Loucy (cell line): ENCODE results near the gene TBC1D1.

ENCODE experiments used
- EZH2phosphoT487 ChIP-seq: fragments of 200-600 bp; IDR thresholded peaks from 2 replicates; pipeline ENCODE4 v1.6.1; 2018; ENCODE audit warnings: antibody characterized with exemption, mild to moderate bottlenecking, moderate library complexity, borderline replicate concordance
- TF ChIP-seq, protein P1 (sequence below): fragments of 200-600 bp; sonication (generic); conservative IDR thresholded peaks from 2 replicates; pipeline ENCODE4 v1.5.1; 2014; ENCODE audit warnings: mild to moderate bottlenecking, antibody characterized with exemption, low read length

DNA sequence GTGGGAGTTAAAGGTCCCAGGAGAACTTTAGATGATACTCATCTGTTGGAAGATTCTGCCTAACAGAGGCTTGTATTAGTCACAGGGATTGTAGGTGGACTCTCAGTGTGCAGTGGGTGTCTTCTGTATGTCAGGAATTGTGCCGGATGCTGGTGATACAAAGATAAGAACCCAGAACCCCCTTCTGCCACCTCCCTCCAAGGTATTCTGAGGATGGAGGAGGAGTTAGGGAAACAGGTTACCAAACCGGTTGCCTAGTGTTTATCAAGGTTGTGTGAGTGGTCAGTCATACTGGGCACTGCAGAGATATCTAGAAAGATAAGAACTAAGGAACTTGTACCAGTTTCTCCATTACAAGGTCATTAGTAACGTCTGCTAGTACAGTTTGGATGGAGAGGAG is 130.9 kb downstream of the TBC1D1 start:
- no peak for TF ChIP-seq EZH2phosphoT487
- TF ChIP-seq, protein P1, sequence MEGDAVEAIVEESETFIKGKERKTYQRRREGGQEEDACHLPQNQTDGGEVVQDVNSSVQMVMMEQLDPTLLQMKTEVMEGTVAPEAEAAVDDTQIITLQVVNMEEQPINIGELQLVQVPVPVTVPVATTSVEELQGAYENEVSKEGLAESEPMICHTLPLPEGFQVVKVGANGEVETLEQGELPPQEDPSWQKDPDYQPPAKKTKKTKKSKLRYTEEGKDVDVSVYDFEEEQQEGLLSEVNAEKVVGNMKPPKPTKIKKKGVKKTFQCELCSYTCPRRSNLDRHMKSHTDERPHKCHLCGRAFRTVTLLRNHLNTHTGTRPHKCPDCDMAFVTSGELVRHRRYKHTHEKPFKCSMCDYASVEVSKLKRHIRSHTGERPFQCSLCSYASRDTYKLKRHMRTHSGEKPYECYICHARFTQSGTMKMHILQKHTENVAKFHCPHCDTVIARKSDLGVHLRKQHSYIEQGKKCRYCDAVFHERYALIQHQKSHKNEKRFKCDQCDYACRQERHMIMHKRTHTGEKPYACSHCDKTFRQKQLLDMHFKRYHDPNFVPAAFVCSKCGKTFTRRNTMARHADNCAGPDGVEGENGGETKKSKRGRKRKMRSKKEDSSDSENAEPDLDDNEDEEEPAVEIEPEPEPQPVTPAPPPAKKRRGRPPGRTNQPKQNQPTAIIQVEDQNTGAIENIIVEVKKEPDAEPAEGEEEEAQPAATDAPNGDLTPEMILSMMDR, result no peak
